GM23338 (cell line): ENCODE data around the gene CAVIN2. TPM values are rescaled to one million over a fixed set of nuclear protein-coding genes. Genes with fewer than 3 reads are reported as not detected.

ENCODE experiments used
- ATAC-seq: fragments of 200-7000 bp; cut with Tn5 transposase; 3 replicates; pipeline ENCODE4 v1.9.1; 2020
- DNase-seq: peaks from one replicate; pipeline ENCODE4 v3.0.0-alpha.2; 2015; ENCODE audit warnings: low spot score
- H2AFZ ChIP-seq: fragments of 200-600 bp; sonication (generic); 2 replicates; pipeline ENCODE4 v1.8.0; 2016; ENCODE audit warnings: antibody characterized with exemption, mild to moderate bottlenecking, moderate library complexity
- H3F3A ChIP-seq: fragments of 200-600 bp; sonication (generic); replicated peaks from 2 replicates; pipeline ENCODE4 v1.8.0; 2017; ENCODE audit warnings: antibody characterized with exemption, mixed run types, low read depth
- H3K27ac ChIP-seq: fragments of 200-600 bp; sonication (generic); 2 replicates; pipeline ENCODE4 v1.6.1; 2016; ENCODE audit warnings: low read depth
- H3K27me3 ChIP-seq: fragments of 200-600 bp; sonication (generic); 2 replicates; pipeline ENCODE4 v1.8.0; 2016; ENCODE audit warnings: mild to moderate bottlenecking, mixed run types, moderate library complexity; ENCODE audit not compliant: insufficient read depth
- H3K36me3 ChIP-seq: fragments of 200-600 bp; sonication (generic); 2 replicates; pipeline ENCODE4 v1.8.0; 2016; ENCODE audit warnings: mild to moderate bottlenecking; ENCODE audit not compliant: insufficient read depth
- H3K4me1 ChIP-seq: fragments of 200-600 bp; sonication (generic); 2 replicates; pipeline ENCODE4 v1.8.0; 2016; ENCODE audit warnings: mild to moderate bottlenecking, moderate library complexity; ENCODE audit not compliant: insufficient read depth
- H3K4me2 ChIP-seq: fragments of 200-600 bp; sonication (generic); 2 replicates; pipeline ENCODE4 v1.7.1; 2017; ENCODE audit warnings: mixed run types
- H3K4me3 ChIP-seq: fragments of 200-600 bp; sonication (generic); 2 replicates; pipeline ENCODE4 v1.6.1; 2016; ENCODE audit warnings: mixed run types
- H3K79me2 ChIP-seq: fragments of 200-600 bp; sonication (generic); replicated peaks from 2 replicates; pipeline ENCODE4 v1.8.0; 2017; ENCODE audit warnings: mild to moderate bottlenecking; ENCODE audit not compliant: insufficient read depth
- H3K9me2 ChIP-seq: fragments of 200-600 bp; sonication (generic); 2 replicates; pipeline ENCODE4 v1.8.0; 2017; ENCODE audit not compliant: insufficient read depth
- H4K20me1 ChIP-seq: fragments of 200-600 bp; sonication (generic); replicated peaks from 2 replicates; pipeline ENCODE4 v1.8.0; 2017; ENCODE audit warnings: mild to moderate bottlenecking; ENCODE audit not compliant: insufficient read depth
- H3K27ac Mint-ChIP-seq: 2 replicates; pipeline ENCODE4 v1.8.0; 2020; ENCODE audit warnings: inconsistent platforms, mild to moderate bottlenecking, moderate library complexity, mixed read lengths
- H3K27me3 Mint-ChIP-seq: 3 replicates; pipeline ENCODE4 v1.8.0; 2022; ENCODE audit warnings: low read depth, mild to moderate bottlenecking, moderate library complexity, mixed read lengths, inconsistent platforms; ENCODE audit not compliant: insufficient read depth, poor library complexity
- H3K36me3 Mint-ChIP-seq: 3 replicates; pipeline ENCODE4 v1.8.0; 2021; ENCODE audit warnings: low read depth, mild to moderate bottlenecking, inconsistent platforms, moderate library complexity, mixed read lengths
- H3K4me1 Mint-ChIP-seq: 3 replicates; pipeline ENCODE4 v1.8.0; 2020; ENCODE audit warnings: mild to moderate bottlenecking, inconsistent platforms, mixed read lengths
- H3K4me3 Mint-ChIP-seq: 3 replicates; pipeline ENCODE4 v1.8.0; 2021; ENCODE audit warnings: moderate library complexity, mild to moderate bottlenecking, inconsistent platforms, mixed read lengths
- H3K9me3 Mint-ChIP-seq: 3 replicates; pipeline ENCODE4 v1.8.0; 2020; ENCODE audit warnings: moderate library complexity, mild to moderate bottlenecking, inconsistent platforms, mixed read lengths
- CREB1 ChIP-seq: fragments of 250-450 bp; sonication (Bioruptor Pico); IDR thresholded peaks from 2 replicates; pipeline ENCODE4 v1.5.0; 2020; ENCODE audit warnings: low read depth, mild to moderate bottlenecking, moderate library complexity
- CTCF ChIP-seq, 2 experiments: fragments of 200-600 bp in 1 of 2; sonication (generic) in 1 of 2; conservative IDR thresholded peaks; 2 replicates each; pipeline versions ENCODE4 v1.5.1 to v1.6.1; 2016 to 2017; ENCODE audit warnings: antibody characterized with exemption in 2 of 2, low read depth in 2 of 2, mild to moderate bottlenecking in 2 of 2, moderate library complexity in 1 of 2
- NANOG ChIP-seq: IDR thresholded peaks from 2 replicates; pipeline ENCODE4 v1.6.1; 2016; ENCODE audit warnings: antibody characterized with exemption, borderline replicate concordance
- REST ChIP-seq: IDR thresholded peaks from one replicate; pipeline ENCODE4 v1.6.1; 2018; ENCODE audit warnings: antibody characterized with exemption; ENCODE audit not compliant: unreplicated experiment
- ZNF462 ChIP-seq: fragments of 250-450 bp; sonication (Bioruptor Pico); IDR thresholded peaks from 2 replicates; pipeline ENCODE4 v1.5.0; 2020; ENCODE audit warnings: mild to moderate bottlenecking, moderate library complexity
- polyA plus RNA-seq: library from polyadenylated mRNA; unstranded; fragments of >200 nt; fragmentation: Nextera tagmentation; extraction: Ambion mirVana; gene quantifications from 2 replicates; pipeline ENCODE4 v1.2.1, GENCODE V29; 2016
- total RNA-seq: library from RNA; depleted of rRNA; stranded (reverse); fragments of >200 nt; shearing (Covaris generic); gene quantifications from 2 replicates; pipeline ENCODE4 v1.2.3, GENCODE V29; 2014

CAVIN2 gene
- total and polyA plus RNA-seq, 2 experiments from 2014 or later, result 0.07 to 0.15 TPM

GRCh38 chr2:191821078-191821477, 25.8 kb downstream of the CAVIN2 start:
- ATAC-seq (no peak), DNase-seq (no peak)
- Histone ChIP-seq H3K4me3 (no peak overlapping the region), H3K36me3 (no peaks in the 10 kb centered on the region), H3K27ac (no peak overlapping the region), H3K4me2 (no peak overlapping the region), H3K27me3 (no peaks in the 10 kb centered on the region), H2AFZ (no peak overlapping the region; the same call in 1 of the 2 replicates), H3K4me1 (no peaks in the 10 kb centered on the region), H3K9me2 (0 out of 2 replicates have a peak, but pooled peaks cover 2% of the 10 kb centered on the region), H4K20me1 (no peaks in the 10 kb centered on the region), H3K79me2 (no peaks in the 10 kb centered on the region), H3F3A (no peaks in the 10 kb centered on the region)
- H3K4me3 Mint-ChIP-seq, result no peak overlapping the region
- H3K4me1 Mint-ChIP-seq, result peaks cover 3% of the 10 kb centered on the region; the same call in 2 of the 3 replicates
- no peaks in the 10 kb centered on the region for H3K36me3 Mint-ChIP-seq
- H3K27me3 Mint-ChIP-seq, result no peaks in the 10 kb centered on the region
- no peaks in the 10 kb centered on the region for H3K9me3 Mint-ChIP-seq
- TF ChIP-seq CREB1, result no peak
- TF ChIP-seq CTCF (conservative IDR thresholded peaks at IDR 0.05; ENCODE audit: low read depth in 2 of 2), result no peak
- TF ChIP-seq REST, result no peak
- no peak overlapping the region for H3K27ac Mint-ChIP-seq

- no peaks in the 10 kb centered on the region for H3K9me2 ChIP-seq
- H3K27ac Mint-ChIP-seq, result no peak overlapping the region
- H3K36me3 Mint-ChIP-seq, result no peaks in the 10 kb centered on the region
- H3K27me3 ChIP-seq, result no peaks in the 10 kb centered on the region
- no peak overlapping the region for H3K4me3 ChIP-seq
- DNase-seq, result no peak
- TF ChIP-seq NANOG (no peak), CREB1 (no peak), ZNF462 (CRISPR knock-in tag) (no peak)
- ATAC-seq, result no peak
- peak overlapping the region; percentile 91 for H2AFZ ChIP-seq
- H3K4me3 Mint-ChIP-seq, result no peak overlapping the region
- H3K4me2 ChIP-seq, result no peak overlapping the region
- H3K27me3 Mint-ChIP-seq, result no peaks in the 10 kb centered on the region
- no peak overlapping the region for H3K27ac ChIP-seq
- H3K4me1 ChIP-seq, result no peaks in the 10 kb centered on the region
- no peaks in the 10 kb centered on the region; the same call in 2 of the 3 replicates for H3K4me1 Mint-ChIP-seq
- H4K20me1 ChIP-seq, result no peaks in the 10 kb centered on the region
- H3K79me2 ChIP-seq, result no peaks in the 10 kb centered on the region
- H3K36me3 ChIP-seq, result no peaks in the 10 kb centered on the region
- H3F3A ChIP-seq, result no peaks in the 10 kb centered on the region
- no peaks in the 10 kb centered on the region for H3K9me3 Mint-ChIP-seq
Observed at GRCh38 chr2:191818725-191819350, 28.1 kb downstream of the CAVIN2 start.
